HEK293T (cell line): Measurements from ENCODE around the gene HPSE2.

Source experiments
- CTCF ChIA-PET: fragments of 350-600 bp; formaldehyde crosslinking; extraction: SDS; loops from one replicate; lab custom pipeline; 2021; ENCODE audit warnings: antibody characterized with exemption, inconsistent platforms; lab: Yijun Ruan, JAX
- POLR2A ChIA-PET: fragments of 350-600 bp; formaldehyde crosslinking; extraction: SDS; loops from one replicate; lab custom pipeline; 2020; ENCODE audit warnings: antibody characterized with exemption, inconsistent platforms; lab: Yijun Ruan, JAX
- DNase-seq: peaks from one replicate; pipeline ENCODE4 v3.0.0; 2012; ENCODE audit warnings: mixed read lengths; ENCODE audit errors: extremely low spot score
- ARNT ChIP-seq: fragments of 450-650 bp; IDR thresholded peaks from 2 replicates; pipeline ENCODE4 v1.6.1; 2017; ENCODE audit warnings: mild to moderate bottlenecking
- BHLHE40 ChIP-seq: fragments of 450-650 bp; IDR thresholded peaks from 2 replicates; pipeline ENCODE4 v1.6.1; 2016; ENCODE audit warnings: mild to moderate bottlenecking, moderate library complexity, borderline replicate concordance
- CTBP1 ChIP-seq: fragments of 450-650 bp; IDR thresholded peaks from 2 replicates; pipeline ENCODE4 v1.6.1; 2016; ENCODE audit warnings: borderline replicate concordance
- ELF4 ChIP-seq: fragments of 450-650 bp; IDR thresholded peaks from 2 replicates; pipeline ENCODE4 v1.6.1; 2017; ENCODE audit warnings: antibody characterized with exemption
- FOXA1 ChIP-seq: fragments of 450-650 bp; IDR thresholded peaks from 2 replicates; pipeline ENCODE4 v1.6.1; 2016; ENCODE audit warnings: mild to moderate bottlenecking
- FOXK2 ChIP-seq: fragments of 450-650 bp; IDR thresholded peaks from 2 replicates; pipeline ENCODE4 v1.6.1; 2016; ENCODE audit warnings: mild to moderate bottlenecking
- FOXM1 ChIP-seq: fragments of 450-650 bp; IDR thresholded peaks from 2 replicates; pipeline ENCODE4 v1.6.1; 2017; ENCODE audit warnings: mild to moderate bottlenecking, borderline replicate concordance
- HDGF ChIP-seq: fragments of 450-650 bp; IDR thresholded peaks from 2 replicates; pipeline ENCODE4 v1.6.1; 2017; ENCODE audit warnings: antibody characterized with exemption, borderline replicate concordance
- L3MBTL2 ChIP-seq: fragments of 450-650 bp; conservative IDR thresholded peaks from 2 replicates; pipeline ENCODE4 v1.6.1; 2016; ENCODE audit warnings: mild to moderate bottlenecking
- LEF1 ChIP-seq: fragments of 450-650 bp; IDR thresholded peaks from 2 replicates; pipeline ENCODE4 v1.6.1; 2017; ENCODE audit warnings: mild to moderate bottlenecking, borderline replicate concordance
- NFRKB ChIP-seq: fragments of 450-650 bp; IDR thresholded peaks from 2 replicates; pipeline ENCODE4 v1.6.1; 2016; ENCODE audit warnings: mild to moderate bottlenecking, moderate library complexity
- SP1 ChIP-seq: fragments of 450-650 bp; IDR thresholded peaks from 2 replicates; pipeline ENCODE4 v1.6.1; 2017
- SUZ12 ChIP-seq: fragments of 450-650 bp; IDR thresholded peaks from 2 replicates; pipeline ENCODE4 v1.6.1; 2016; ENCODE audit warnings: mild to moderate bottlenecking
- TARDBP ChIP-seq: fragments of 450-650 bp; IDR thresholded peaks from 2 replicates; pipeline ENCODE4 v1.6.1; 2016
- ZNF384 ChIP-seq: fragments of 450-650 bp; IDR thresholded peaks from 2 replicates; pipeline ENCODE4 v1.6.1; 2016
- TF ChIP-seq, protein P1 (sequence below): fragments of 450-650 bp; IDR thresholded peaks from 2 replicates; pipeline ENCODE4 v1.6.1; 2016

HPSE2 gene

DNA sequence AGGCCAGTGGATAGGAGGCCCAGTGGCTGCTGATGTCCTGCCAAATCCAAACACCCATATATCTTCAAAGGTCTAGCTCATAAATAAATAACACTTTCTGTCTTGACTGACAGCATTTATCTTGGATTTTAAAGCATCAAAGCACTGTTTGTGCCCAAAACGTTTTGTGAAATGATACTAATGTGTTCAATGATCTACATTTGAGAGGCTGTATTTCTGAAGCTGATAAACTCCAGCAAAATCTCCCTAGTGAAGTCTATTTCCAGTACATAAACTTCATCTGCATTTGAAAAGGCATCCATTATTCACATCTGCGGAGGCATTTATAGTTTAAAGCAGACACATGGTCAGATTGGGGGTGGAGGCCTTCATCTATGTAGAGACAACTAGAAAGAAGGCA, 276.3 kb downstream of the HPSE2 start:
- DNase-seq: no peak
- TF ChIP-seq LEF1 (no peak), TARDBP (no peak), ELF4 (no peak), L3MBTL2 (no peak), SUZ12 (no peak), FOXM1 (no peak)
- TF ChIP-seq, protein P1, sequence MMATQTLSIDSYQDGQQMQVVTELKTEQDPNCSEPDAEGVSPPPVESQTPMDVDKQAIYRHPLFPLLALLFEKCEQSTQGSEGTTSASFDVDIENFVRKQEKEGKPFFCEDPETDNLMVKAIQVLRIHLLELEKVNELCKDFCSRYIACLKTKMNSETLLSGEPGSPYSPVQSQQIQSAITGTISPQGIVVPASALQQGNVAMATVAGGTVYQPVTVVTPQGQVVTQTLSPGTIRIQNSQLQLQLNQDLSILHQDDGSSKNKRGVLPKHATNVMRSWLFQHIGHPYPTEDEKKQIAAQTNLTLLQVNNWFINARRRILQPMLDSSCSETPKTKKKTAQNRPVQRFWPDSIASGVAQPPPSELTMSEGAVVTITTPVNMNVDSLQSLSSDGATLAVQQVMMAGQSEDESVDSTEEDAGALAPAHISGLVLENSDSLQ: no peak
- CTCF ChIA-PET: interaction anchor here (0.6 to 0.7 kb wide), 2 partner anchors 415 to 443 kb away, joined by 3 read pairs; no protein-coding TSS in a partner anchor
- POLR2A ChIA-PET: no interaction called here

- TF ChIP-seq LEF1 (no peak), SP1 (no peak), HDGF (no peak), NFRKB (no peak), CTBP1 (no peak), FOXM1 (no peak), ARNT (no peak), ELF4 (no peak)
- POLR2A ChIA-PET: no interaction called here
- CTCF ChIA-PET: no interaction called here
- DNase-seq: no peak
These were observed 277.9 kb downstream of the HPSE2 start for GRCh38 chr10:98957801-98958200.

DNA sequence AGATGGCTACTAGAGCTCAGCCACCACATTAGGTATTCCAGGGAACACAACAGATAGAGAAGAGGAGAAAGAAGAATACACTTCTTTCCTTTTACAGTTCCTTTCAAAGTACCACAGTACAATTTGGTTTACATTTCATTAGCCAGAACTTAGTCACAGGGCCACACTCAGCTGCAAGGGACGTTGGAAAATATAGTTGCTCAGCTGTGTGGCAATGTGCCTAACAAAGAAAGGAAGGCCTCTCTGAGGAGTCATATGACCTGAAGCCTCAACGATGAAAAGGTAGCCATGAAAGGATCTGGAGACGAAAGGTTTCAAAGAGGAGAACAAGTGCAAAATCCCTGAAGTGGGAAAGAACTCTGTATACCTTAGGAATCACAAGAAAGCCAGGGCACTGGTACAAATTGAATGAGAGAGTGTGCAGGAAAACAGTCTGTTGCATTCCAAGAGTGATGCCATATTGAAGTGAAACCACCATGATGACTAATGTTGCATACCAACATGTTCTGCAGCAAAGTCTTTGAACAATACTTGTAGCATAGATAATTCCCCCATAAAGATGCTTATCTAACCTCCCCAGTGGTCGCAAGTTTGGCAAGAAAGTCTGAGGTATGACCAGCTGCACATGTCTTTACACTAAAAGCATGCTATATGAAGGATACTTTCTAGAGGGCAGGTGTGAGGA, 278.9 kb downstream of the HPSE2 start:
- POLR2A ChIA-PET: interaction anchor here (0.6 kb wide), 1 partner anchor 12 kb away, joined by 3 read pairs; no protein-coding TSS in a partner anchor
- CTCF ChIA-PET: no interaction called here
- TF ChIP-seq, protein P1: no peak
- DNase-seq: no peak

DNA sequence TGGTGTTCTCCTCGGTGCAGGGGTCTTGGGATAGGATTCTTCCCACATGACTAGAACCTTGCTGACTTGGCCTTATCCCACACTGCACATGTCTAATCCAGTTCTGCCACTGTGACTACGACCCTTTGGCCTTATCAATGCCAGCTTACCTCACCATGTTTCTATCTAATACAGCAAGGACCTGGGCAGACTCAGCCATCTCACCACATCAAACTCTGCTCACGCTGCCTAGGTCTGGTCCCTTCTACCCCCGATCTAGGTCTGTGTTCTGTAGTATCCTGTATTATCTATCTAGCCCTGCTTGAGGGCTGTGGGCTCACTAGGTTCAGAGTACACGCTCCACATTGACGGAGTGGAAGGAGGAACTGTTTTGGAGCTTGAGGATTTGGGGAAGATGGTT, 282.4 kb downstream of the HPSE2 start:
- ChIA-PET CTCF (interaction anchor here (0.6 kb wide), 1 partner anchor 487 kb away, joined by 4 read pairs; no protein-coding TSS in a partner anchor), POLR2A (no interaction called here)
- TF ChIP-seq ZNF384: no peak
- TF ChIP-seq L3MBTL2: no peak
- TF ChIP-seq TARDBP: no peak
- no peak for TF ChIP-seq SUZ12
- no peak for TF ChIP-seq LEF1
- no peak for TF ChIP-seq CTBP1
- TF ChIP-seq FOXM1: no peak
- no peak for TF ChIP-seq SP1
- TF ChIP-seq HDGF: no peak
- TF ChIP-seq ELF4: no peak
- TF ChIP-seq, protein P1: no peak
- TF ChIP-seq BHLHE40: no peak
- TF ChIP-seq FOXK2: no peak
- TF ChIP-seq NFRKB: no peak
- TF ChIP-seq FOXA1: no peak
- no peak for DNase-seq

DNA sequence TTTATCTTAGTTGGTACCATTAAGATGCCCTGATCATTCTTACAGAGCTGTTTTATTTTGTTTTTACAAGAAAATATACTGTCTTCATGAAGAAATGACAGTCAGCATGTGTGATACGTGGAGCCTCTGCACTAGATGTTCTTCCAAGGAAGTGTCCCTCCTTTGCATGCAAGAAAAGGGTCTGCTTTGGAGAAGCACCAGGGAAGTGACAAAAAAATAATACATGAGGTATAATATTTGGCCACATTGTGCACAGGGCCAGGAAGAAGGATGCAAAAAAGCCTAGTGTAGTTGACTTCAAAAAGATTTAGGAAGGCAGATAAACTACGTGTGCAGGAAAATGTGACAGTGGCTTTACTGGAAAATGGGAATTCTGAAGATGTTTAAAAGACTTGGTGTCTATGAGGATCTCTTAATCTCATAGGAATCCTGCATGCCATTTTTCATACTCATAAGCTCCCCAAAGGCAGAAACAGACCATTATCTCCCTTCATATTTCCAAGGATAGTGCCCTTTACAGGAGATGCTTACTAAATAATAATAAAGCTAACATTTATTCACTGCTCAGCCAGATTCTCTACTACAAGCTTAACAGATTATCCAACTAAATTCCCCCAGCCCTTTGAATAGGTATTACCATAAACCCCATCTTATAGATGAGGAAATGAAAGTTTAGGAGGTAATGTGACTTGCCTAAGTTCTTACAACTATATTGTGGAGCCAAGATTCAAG, 284.2 kb downstream of the HPSE2 start:
- TF ChIP-seq SP1 (no peak), TARDBP (no peak), SUZ12 (no peak)
- POLR2A ChIA-PET: no interaction called here
- DNase-seq: no peak
- CTCF ChIA-PET: no interaction called here

DNA sequence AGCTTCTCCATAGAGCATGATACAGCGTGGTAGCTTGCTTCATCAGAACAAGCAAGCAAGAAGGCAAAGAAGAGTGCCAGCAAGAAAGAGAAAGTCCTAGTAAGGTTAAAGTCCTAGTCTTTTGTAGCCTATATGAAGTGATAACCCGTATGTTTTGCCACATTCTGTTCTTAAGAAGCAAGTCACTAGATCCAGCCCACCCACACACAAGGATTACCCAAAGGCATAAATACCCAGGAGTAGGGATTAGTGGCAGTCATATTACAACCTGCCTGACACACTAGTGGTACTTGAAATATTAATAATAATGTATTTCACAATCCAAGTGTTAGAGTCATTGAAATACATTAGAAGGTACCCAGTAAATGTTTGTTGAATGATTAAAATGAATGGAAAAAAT, 285.5 kb downstream of the HPSE2 start:
- ChIA-PET POLR2A (no interaction called here), CTCF (no interaction called here)
- no peak for TF ChIP-seq L3MBTL2
- TF ChIP-seq FOXA1: no peak
- no peak for TF ChIP-seq NFRKB
- no peak for TF ChIP-seq CTBP1
- no peak for TF ChIP-seq HDGF
- no peak for TF ChIP-seq ARNT
- TF ChIP-seq ZNF384: no peak
- TF ChIP-seq ELF4: no peak
- TF ChIP-seq SP1: no peak
- no peak for TF ChIP-seq SUZ12
- no peak for TF ChIP-seq FOXK2
- TF ChIP-seq, protein P1: no peak
- TF ChIP-seq FOXM1: no peak
- TF ChIP-seq BHLHE40: no peak
- no peak for TF ChIP-seq TARDBP
- no peak for DNase-seq
